CD4-positive, alpha-beta T cell (primary cell): ENCODE data around the gene SFXN5. TPM values are rescaled to one million over a fixed set of nuclear protein-coding genes. Genes with fewer than 3 reads are reported as not detected.

Experiments used
- ATAC-seq: fragments of 200-7000 bp; cut with Tn5 transposase; one replicate; pipeline ENCODE4 v1.10.0; 2022; ENCODE audit warnings: mild to moderate bottlenecking; ENCODE audit not compliant: poor library complexity
- CTCF ChIA-PET: fragments of 350-600 bp; sonication (Branson Sonifier 250); formaldehyde crosslinking; loops from one replicate; lab custom pipeline; 2021; ENCODE audit warnings: antibody characterized with exemption, inconsistent platforms; lab: Charles Lee
- POLR2A ChIA-PET: fragments of 350-600 bp; sonication (Branson Sonifier 250); formaldehyde crosslinking; loops from one replicate; lab custom pipeline; 2021; ENCODE audit warnings: antibody characterized with exemption, inconsistent platforms; lab: Charles Lee
- DNase-seq, 14 experiments: peaks; one replicate each; pipeline ENCODE4 v3.0.0-alpha.2; 2013 to 2020; ENCODE audit warnings: mixed read lengths in 2 of 14
- H3K27ac ChIP-seq, 2 donors: one replicate each; pipeline versions ENCODE4 v1.5.1 to v1.7.0; 2013; ENCODE audit warnings: low read length in 2 of 2, low read depth in 1 of 2, mild to moderate bottlenecking in 1 of 2
- H3K27me3 ChIP-seq, 2 experiments: 1 replicate in 1 of 2; 2 replicates in 1 of 2; pipeline versions ENCODE4 v1.6.1 to v1.7.0; 2013; ENCODE audit warnings: low read length in 2 of 2, control low read depth in 1 of 2, mild to moderate bottlenecking in 1 of 2, moderate library complexity in 1 of 2; ENCODE audit not compliant: insufficient read depth in 2 of 2, control insufficient read depth in 1 of 2
- H3K36me3 ChIP-seq: one replicate; pipeline ENCODE4 v1.6.1; 2013; ENCODE audit warnings: low read length, control low read depth; ENCODE audit not compliant: insufficient read depth
- H3K4me1 ChIP-seq: one replicate; pipeline ENCODE4 v1.6.1; 2013; ENCODE audit warnings: low read length, control low read depth; ENCODE audit not compliant: insufficient read depth
- H3K4me3 ChIP-seq: one replicate; pipeline ENCODE4 v1.5.1; 2013; ENCODE audit warnings: mild to moderate bottlenecking, low read length, moderate library complexity
- H3K9me3 ChIP-seq, 2 experiments: 1 replicate in 1 of 2; 2 replicates in 1 of 2; pipeline versions ENCODE4 v1.6.1 to v1.7.0; 2013; ENCODE audit warnings: low read length in 2 of 2, mild to moderate bottlenecking in 2 of 2, control low read depth in 1 of 2, moderate library complexity in 1 of 2; ENCODE audit not compliant: control insufficient read depth in 1 of 2, insufficient read depth in 1 of 2
- H3K27ac Mint-ChIP-seq: one replicate; pipeline ENCODE4 v1.8.0; 2020; ENCODE audit warnings: mixed read lengths
- H3K27me3 Mint-ChIP-seq: one replicate; pipeline ENCODE4 v1.8.0; 2021; ENCODE audit warnings: mixed read lengths
- H3K36me3 Mint-ChIP-seq: one replicate; pipeline ENCODE4 v1.8.0; 2021; ENCODE audit warnings: low read depth, mixed read lengths
- H3K4me1 Mint-ChIP-seq: one replicate; pipeline ENCODE4 v1.8.0; 2021; ENCODE audit warnings: low read depth, mixed read lengths
- H3K4me3 Mint-ChIP-seq: one replicate; pipeline ENCODE4 v1.8.0; 2020; ENCODE audit warnings: mild to moderate bottlenecking, mixed read lengths
- H3K9me3 Mint-ChIP-seq: one replicate; pipeline ENCODE4 v1.8.0; 2020; ENCODE audit warnings: mixed read lengths
- intact Hi-C, 2 experiments: fragments of 100-400 bp; cut with DNase I in 1 of 2; cut with micrococcal nuclease in 1 of 2; formaldehyde crosslinking; loops; one replicate each; pipeline versions ENCODE4 v1.15.1 to v1.9.0; 2023 to 2025; cut with DNase I, micrococcal nuclease
- total RNA-seq, 174 experiments: library from RNA in 2 of 174; stranded (reverse) in 2 of 174; gene quantifications; one replicate each; pipeline ENCODE4 v1.2.3 and lab custom pipeline; 2021 to 2026
- TF ChIP-seq, protein P1 (sequence below): fragments of 200-600 bp; IDR thresholded peaks from one replicate; pipeline ENCODE4 v1.8.0; 2022; ENCODE audit warnings: antibody characterized with exemption, mild to moderate bottlenecking

SFXN5 gene
- total RNA-seq, 2 experiments from 2014 or later: 5.1 to 5.4 TPM

DNA sequence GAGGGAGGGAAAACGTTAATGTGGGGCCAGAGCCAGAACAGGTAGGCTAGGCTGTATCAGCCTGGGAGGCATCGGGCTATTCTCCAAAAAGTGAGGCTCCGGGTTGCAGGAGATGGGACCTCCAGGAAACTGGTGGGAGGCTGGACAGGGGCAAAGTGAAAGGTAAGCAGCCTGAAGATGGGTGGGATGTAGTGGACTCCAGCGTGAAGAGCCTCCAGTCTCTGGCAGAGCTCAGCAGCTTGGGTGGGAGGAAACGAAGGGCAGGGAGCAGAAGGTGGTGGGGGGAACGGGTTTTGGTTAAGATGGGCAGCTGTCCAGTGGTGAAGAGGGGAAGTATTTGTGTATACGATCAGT, 157.3 kb downstream of the SFXN5 start:
- H3K36me3 ChIP-seq: no peaks in the 10 kb centered on the region
- TF ChIP-seq, protein P1, sequence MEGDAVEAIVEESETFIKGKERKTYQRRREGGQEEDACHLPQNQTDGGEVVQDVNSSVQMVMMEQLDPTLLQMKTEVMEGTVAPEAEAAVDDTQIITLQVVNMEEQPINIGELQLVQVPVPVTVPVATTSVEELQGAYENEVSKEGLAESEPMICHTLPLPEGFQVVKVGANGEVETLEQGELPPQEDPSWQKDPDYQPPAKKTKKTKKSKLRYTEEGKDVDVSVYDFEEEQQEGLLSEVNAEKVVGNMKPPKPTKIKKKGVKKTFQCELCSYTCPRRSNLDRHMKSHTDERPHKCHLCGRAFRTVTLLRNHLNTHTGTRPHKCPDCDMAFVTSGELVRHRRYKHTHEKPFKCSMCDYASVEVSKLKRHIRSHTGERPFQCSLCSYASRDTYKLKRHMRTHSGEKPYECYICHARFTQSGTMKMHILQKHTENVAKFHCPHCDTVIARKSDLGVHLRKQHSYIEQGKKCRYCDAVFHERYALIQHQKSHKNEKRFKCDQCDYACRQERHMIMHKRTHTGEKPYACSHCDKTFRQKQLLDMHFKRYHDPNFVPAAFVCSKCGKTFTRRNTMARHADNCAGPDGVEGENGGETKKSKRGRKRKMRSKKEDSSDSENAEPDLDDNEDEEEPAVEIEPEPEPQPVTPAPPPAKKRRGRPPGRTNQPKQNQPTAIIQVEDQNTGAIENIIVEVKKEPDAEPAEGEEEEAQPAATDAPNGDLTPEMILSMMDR: no peak
- H3K4me1 ChIP-seq: peaks cover 40% of the 10 kb centered on the region
- Mint-ChIP-seq H3K27ac (no peak overlapping the region), H3K27me3 (peaks cover 77% of the 10 kb centered on the region), H3K4me1 (peaks cover 24% of the 10 kb centered on the region), H3K9me3 (no peaks in the 10 kb centered on the region), H3K4me3 (peak overlapping the region; percentile 1), H3K36me3 (no peaks in the 10 kb centered on the region)
- peaks cover 0 to 27% of the 10 kb centered on the region in 2 experiments for H3K9me3 ChIP-seq
- intact Hi-C loops: no loop called here
- DNase-seq (no peak), ATAC-seq (no peak)
- CTCF ChIA-PET: interaction anchor here (1.7 kb wide), 1 partner anchor 14 kb away, joined by 4 read pairs; no protein-coding TSS in a partner anchor
- POLR2A ChIA-PET: no interaction called here
- H3K27me3 ChIP-seq: peaks cover 72 to 92% of the 10 kb centered on the region in 2 experiments
- H3K4me3 ChIP-seq: no peak overlapping the region
- H3K27ac ChIP-seq: no peak overlapping the region

DNA sequence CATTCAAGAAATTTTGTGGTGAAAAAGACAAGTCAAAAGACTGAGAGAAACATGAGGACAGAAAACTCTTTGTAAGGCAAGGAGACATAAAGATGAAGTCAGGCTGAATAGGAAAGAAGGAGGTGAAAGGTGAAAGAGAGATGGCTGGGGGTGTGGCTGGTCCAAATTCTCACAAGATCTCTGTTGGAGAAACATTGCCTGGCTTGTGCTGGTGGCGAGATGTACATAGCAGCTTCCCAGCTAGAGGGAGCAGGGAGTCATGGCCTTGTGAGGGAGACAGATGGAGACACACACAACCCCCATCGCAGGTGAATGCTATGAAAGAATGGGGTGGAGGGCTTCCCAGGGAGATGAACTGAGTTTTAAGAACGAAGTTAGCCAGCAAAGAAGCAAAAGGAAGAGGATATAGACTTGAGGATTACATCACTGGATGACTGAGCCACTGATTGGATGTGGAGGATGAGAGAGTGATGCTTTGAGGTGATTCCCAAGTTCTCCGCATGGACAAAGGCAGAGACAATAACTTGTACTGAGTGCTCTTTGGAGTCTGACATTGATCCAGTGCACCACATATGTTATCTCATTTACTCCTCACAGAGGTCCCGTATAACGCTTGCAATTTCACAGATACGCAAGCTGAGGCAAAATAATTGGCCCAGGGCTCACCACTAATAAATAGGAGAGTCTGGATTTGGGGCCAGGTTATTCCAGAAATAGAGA, 157.9 kb downstream of the SFXN5 start:
- H3K36me3 Mint-ChIP-seq: no peaks in the 10 kb centered on the region
- peaks cover 75% of the 10 kb centered on the region for H3K27me3 Mint-ChIP-seq
- Histone ChIP-seq H3K9me3 (peaks cover 0 to 23% of the 10 kb centered on the region in 2 experiments), H3K4me1 (peaks cover 36% of the 10 kb centered on the region), H3K4me3 (no peak overlapping the region), H3K36me3 (no peaks in the 10 kb centered on the region), H3K27ac (no peak overlapping the region), H3K27me3 (peaks cover 69 to 91% of the 10 kb centered on the region in 2 experiments)
- no peak overlapping the region for H3K27ac Mint-ChIP-seq
- ATAC-seq (no peak), DNase-seq (no peak)
- intact Hi-C loops: no loop called here
- no peaks in the 10 kb centered on the region for H3K9me3 Mint-ChIP-seq
- POLR2A ChIA-PET: no interaction called here
- H3K4me3 Mint-ChIP-seq: peak overlapping the region; percentile 1
- CTCF ChIA-PET: no interaction called here
- TF ChIP-seq, protein P1: no peak
- peaks cover 22% of the 10 kb centered on the region for H3K4me1 Mint-ChIP-seq

DNA sequence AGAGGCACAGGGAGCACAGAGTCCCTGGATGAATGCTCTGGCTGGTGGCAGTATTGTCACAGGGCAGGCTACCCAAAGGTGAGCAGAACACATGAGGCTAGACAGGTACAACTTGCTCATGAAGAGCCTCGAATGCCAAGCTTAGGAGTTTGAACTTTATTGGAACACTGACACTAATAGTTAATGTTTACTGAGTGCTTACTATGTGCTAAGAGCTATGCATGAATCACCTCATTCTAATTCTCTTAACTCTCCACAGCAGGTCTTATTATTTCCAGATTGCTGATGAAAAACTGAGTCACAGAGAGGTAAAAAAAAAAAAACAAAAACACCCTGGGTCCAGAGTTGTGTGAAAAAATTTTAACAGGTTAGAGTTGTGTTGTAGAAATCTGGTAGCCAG, 160.3 kb downstream of the SFXN5 start:
- peaks cover 84% of the 10 kb centered on the region for H3K27me3 Mint-ChIP-seq
- Histone ChIP-seq H3K27ac (no peak overlapping the region), H3K9me3 (peaks cover 0 to 10% of the 10 kb centered on the region in 2 experiments), H3K4me3 (no peak overlapping the region), H3K36me3 (no peaks in the 10 kb centered on the region), H3K4me1 (peaks cover 20% of the 10 kb centered on the region), H3K27me3 (peaks cover 62 to 93% of the 10 kb centered on the region in 2 experiments)
- ChIA-PET CTCF (no interaction called here), POLR2A (no interaction called here)
- H3K4me3 Mint-ChIP-seq: no peak overlapping the region
- DNase-seq (no peak), ATAC-seq (no peak)
- H3K36me3 Mint-ChIP-seq: no peaks in the 10 kb centered on the region
- H3K9me3 Mint-ChIP-seq: no peaks in the 10 kb centered on the region
- intact Hi-C loops: no loop called here
- no peak overlapping the region for H3K27ac Mint-ChIP-seq
- TF ChIP-seq, protein P1: no peak
- H3K4me1 Mint-ChIP-seq: peaks cover 14% of the 10 kb centered on the region
